Measurements from ENCODE around the gene GTPBP4. TPM values are rescaled to one million over a fixed set of nuclear protein-coding genes. Genes with fewer than 3 reads are reported as not detected.

Gene GTPBP4
- total RNA-seq, 2 experiments from 2014 or later: 50.3 to 53.7 TPM

DNA sequence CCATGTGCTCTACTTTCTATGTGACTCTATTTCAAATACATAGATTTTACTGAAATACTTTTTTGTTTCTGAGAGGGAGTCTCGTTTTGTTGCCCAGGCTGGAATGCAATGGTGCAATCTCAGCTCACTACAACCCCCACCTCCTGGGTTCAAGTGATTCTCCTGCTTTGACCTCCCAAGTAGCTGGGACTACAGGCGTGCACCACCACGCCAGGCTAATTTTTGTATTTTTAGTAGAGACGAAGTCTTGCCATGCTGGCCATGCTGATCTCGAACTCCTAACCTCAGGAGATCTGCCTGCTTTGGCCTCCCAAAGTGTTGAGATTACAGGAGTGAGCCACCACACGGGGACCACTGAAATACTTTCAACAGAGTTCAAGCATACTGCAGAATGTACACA, 57.2 kb downstream of the GTPBP4 start:
- H3K4me1 ChIP-seq (ENCODE audit: insufficient read depth, low read length): peaks cover 39% of the 10 kb centered on the region
- H3K4me3 Mint-ChIP-seq: peak overlapping the region; percentile 84
- DNase-seq: no peak
- ATAC-seq (ENCODE audit: poor library complexity): no peak
- H3K27me3 Mint-ChIP-seq: peaks cover 5% of the 10 kb centered on the region
- peaks cover 71% of the 10 kb centered on the region for H3K36me3 Mint-ChIP-seq (ENCODE audit: low read depth)
- H3K27ac ChIP-seq (ENCODE audit: low read depth in 1 of 2, low read length in 2 of 2): no peak overlapping the region
- H3K27me3 ChIP-seq (ENCODE audit: control insufficient read depth in 1 of 2, insufficient read depth in 2 of 2, low read length in 2 of 2): no peaks in the 10 kb centered on the region
- H3K4me1 Mint-ChIP-seq (ENCODE audit: low read depth): peaks cover 65% of the 10 kb centered on the region
- ChIA-PET POLR2A (interaction anchor here (1.8 to 2.2 kb wide), 2 partner anchors 11 to 17 kb away, joined by 5 read pairs; partner anchors contain the start of gene WDR37), CTCF (interaction anchor here (2.3 kb wide), 1 partner anchor 57 kb away, joined by 7 read pairs; the partner anchor contains the start of gene GTPBP4)
- peaks cover 24% of the 10 kb centered on the region for H3K36me3 ChIP-seq (ENCODE audit: insufficient read depth, low read length)
- no peaks in the 10 kb centered on the region for H3K9me3 ChIP-seq (ENCODE audit: control insufficient read depth in 1 of 2, insufficient read depth in 1 of 2, low read length in 2 of 2)
- intact Hi-C loops (cut with DNase I, micrococcal nuclease): no loop called here
- no peaks in the 10 kb centered on the region for H3K9me3 Mint-ChIP-seq
- TF ChIP-seq, protein P1, sequence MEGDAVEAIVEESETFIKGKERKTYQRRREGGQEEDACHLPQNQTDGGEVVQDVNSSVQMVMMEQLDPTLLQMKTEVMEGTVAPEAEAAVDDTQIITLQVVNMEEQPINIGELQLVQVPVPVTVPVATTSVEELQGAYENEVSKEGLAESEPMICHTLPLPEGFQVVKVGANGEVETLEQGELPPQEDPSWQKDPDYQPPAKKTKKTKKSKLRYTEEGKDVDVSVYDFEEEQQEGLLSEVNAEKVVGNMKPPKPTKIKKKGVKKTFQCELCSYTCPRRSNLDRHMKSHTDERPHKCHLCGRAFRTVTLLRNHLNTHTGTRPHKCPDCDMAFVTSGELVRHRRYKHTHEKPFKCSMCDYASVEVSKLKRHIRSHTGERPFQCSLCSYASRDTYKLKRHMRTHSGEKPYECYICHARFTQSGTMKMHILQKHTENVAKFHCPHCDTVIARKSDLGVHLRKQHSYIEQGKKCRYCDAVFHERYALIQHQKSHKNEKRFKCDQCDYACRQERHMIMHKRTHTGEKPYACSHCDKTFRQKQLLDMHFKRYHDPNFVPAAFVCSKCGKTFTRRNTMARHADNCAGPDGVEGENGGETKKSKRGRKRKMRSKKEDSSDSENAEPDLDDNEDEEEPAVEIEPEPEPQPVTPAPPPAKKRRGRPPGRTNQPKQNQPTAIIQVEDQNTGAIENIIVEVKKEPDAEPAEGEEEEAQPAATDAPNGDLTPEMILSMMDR (IDR thresholded peaks at IDR 0.05): no peak
- H3K27ac Mint-ChIP-seq: peak overlapping the region; percentile 88
- H3K4me3 ChIP-seq (ENCODE audit: low read length): no peak overlapping the region

DNA sequence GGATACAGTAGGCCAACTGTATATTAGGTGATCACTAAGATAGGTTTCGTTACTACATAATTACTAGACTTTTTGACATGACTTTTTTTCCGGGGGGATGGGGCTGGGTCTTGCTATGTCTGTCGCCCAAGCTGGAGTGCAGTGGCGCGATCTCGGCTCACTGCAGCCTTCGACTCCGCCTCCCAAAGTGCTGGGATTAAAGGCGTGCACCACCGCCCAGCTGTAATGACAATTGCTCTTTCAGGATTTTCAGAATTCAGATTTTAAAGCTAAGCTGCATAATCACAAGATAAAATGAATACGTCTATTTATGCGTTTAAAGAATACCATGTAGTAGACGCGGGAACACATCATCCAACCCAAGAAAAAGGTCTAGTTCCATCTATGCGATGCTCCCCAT, 59.7 kb downstream of the GTPBP4 start:
- Histone ChIP-seq H3K27ac (ENCODE audit: low read depth in 1 of 2, low read length in 2 of 2) (peak overlapping the region; percentile 96 to 100), H3K9me3 (ENCODE audit: control insufficient read depth in 1 of 2, insufficient read depth in 1 of 2, low read length in 2 of 2) (no peaks in the 10 kb centered on the region), H3K4me1 (ENCODE audit: insufficient read depth, low read length) (peaks cover 49% of the 10 kb centered on the region), H3K36me3 (ENCODE audit: insufficient read depth, low read length) (peaks cover 14% of the 10 kb centered on the region), H3K4me3 (ENCODE audit: low read length) (peak overlapping the region; percentile 91), H3K27me3 (ENCODE audit: control insufficient read depth in 1 of 2, insufficient read depth in 2 of 2, low read length in 2 of 2) (no peaks in the 10 kb centered on the region)
- intact Hi-C loops (cut with DNase I, micrococcal nuclease): loop anchor here (1.0 to 2.0 kb wide), 3 partner anchors 15 to 117 kb away; partner anchors contain the start of genes GTPBP4 (in 2 of the 2) and LARP4B (in 1 of the 2)
- DNase-seq (peak in 2 of 14 experiments; percentile 29 to 44), ATAC-seq (ENCODE audit: poor library complexity) (no peak)
- peaks cover 5% of the 10 kb centered on the region for H3K27me3 Mint-ChIP-seq
- peaks cover 90% of the 10 kb centered on the region for H3K4me1 Mint-ChIP-seq (ENCODE audit: low read depth)
- H3K4me3 Mint-ChIP-seq: peak overlapping the region; percentile 98
- peaks cover 70% of the 10 kb centered on the region for H3K36me3 Mint-ChIP-seq (ENCODE audit: low read depth)
- TF ChIP-seq, protein P1 (IDR thresholded peaks at IDR 0.05): no peak
- no peaks in the 10 kb centered on the region for H3K9me3 Mint-ChIP-seq
- ChIA-PET POLR2A (interaction anchor here (0.8 to 3.0 kb wide), 7 partner anchors 8 to 912 kb away, joined by 3 to 51 read pairs (median 16); partner anchors contain the start of genes GTPBP4, LARP4B, WDR37 and ZMYND11), CTCF (no interaction called here)
- H3K27ac Mint-ChIP-seq: peak overlapping the region; percentile 98

DNA sequence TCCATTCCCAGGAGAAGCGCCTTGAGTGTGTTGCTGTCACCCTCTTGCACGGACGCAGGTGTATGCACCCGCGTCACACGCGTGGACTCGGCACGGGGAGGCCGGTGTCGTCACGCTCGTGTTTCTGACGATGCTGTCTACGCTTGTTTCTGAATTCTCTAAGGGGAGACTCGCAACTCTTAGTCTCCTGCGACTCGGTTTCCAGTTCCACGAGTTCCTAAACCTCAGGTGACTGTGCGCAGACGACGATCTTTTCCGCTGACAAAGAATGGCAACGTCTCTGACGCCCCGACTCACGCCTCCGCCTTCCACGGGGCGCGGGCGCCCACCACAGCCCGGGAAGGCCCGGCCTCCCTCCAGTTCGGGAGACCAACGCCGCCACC, 60.1 kb downstream of the GTPBP4 start:
- peak overlapping the region; percentile 96 to 100 for H3K27ac ChIP-seq (ENCODE audit: low read depth in 1 of 2, low read length in 2 of 2)
- peak overlapping the region; percentile 91 for H3K4me3 ChIP-seq (ENCODE audit: low read length)
- Mint-ChIP-seq H3K27me3 (peaks cover 5% of the 10 kb centered on the region), H3K36me3 (ENCODE audit: low read depth) (peaks cover 70% of the 10 kb centered on the region), H3K4me1 (ENCODE audit: low read depth) (peaks cover 90% of the 10 kb centered on the region), H3K4me3 (peak overlapping the region; percentile 98), H3K9me3 (no peaks in the 10 kb centered on the region), H3K27ac (peak overlapping the region; percentile 98)
- peak in 13 of 14 experiments; percentile 29 to 89 (median 65) for DNase-seq
- intact Hi-C loops (cut with DNase I, micrococcal nuclease): loop anchor here (1.0 to 2.0 kb wide), 3 partner anchors 14 to 117 kb away; partner anchors contain the start of genes GTPBP4 (in 2 of the 2) and LARP4B (in 1 of the 2)
- CTCF ChIA-PET: interaction anchor here (2.1 kb wide), 1 partner anchor 26 kb away, joined by 6 read pairs; no protein-coding TSS in a partner anchor
- no peaks in the 10 kb centered on the region for H3K27me3 ChIP-seq (ENCODE audit: control insufficient read depth in 1 of 2, insufficient read depth in 2 of 2, low read length in 2 of 2)
- H3K4me1 ChIP-seq (ENCODE audit: insufficient read depth, low read length): peaks cover 49% of the 10 kb centered on the region
- ATAC-seq (ENCODE audit: poor library complexity): peak; percentile 19
- TF ChIP-seq, protein P1 (IDR thresholded peaks at IDR 0.05): no peak
- H3K9me3 ChIP-seq (ENCODE audit: control insufficient read depth in 1 of 2, insufficient read depth in 1 of 2, low read length in 2 of 2): no peaks in the 10 kb centered on the region
- peaks cover 18% of the 10 kb centered on the region for H3K36me3 ChIP-seq (ENCODE audit: insufficient read depth, low read length)
- POLR2A ChIA-PET: interaction anchor here (0.6 to 3.0 kb wide), 18 partner anchors 8 to 913 kb away, joined by 3 to 51 read pairs (median 5); partner anchors contain the start of genes GTPBP4, IDI2, LARP4B and WDR37

Measured in CD4-positive, alpha-beta T cell (primary cell).